H9 (cell line): ENCODE measurements around the gene ARL8A. TPM values are rescaled to one million over a fixed set of nuclear protein-coding genes. Genes with fewer than 3 reads are reported as not detected.

Experiments used
- DNase-seq: peaks from one replicate; pipeline ENCODE4 v3.0.0-alpha.2; 2017
- H2AFZ ChIP-seq: one replicate; pipeline ENCODE4 v1.6.1; 2013; ENCODE audit warnings: mild to moderate bottlenecking, low read length, control low read depth, moderate library complexity
- H2AK5ac ChIP-seq: 2 replicates; pipeline ENCODE4 v1.6.1; 2013; ENCODE audit warnings: low read length, control low read depth, mixed read lengths; ENCODE audit not compliant: insufficient read length
- H2BK120ac ChIP-seq: one replicate; pipeline ENCODE4 v1.6.1; 2013; ENCODE audit warnings: low read depth, mild to moderate bottlenecking, low read length, control low read depth, inconsistent platforms; ENCODE audit not compliant: poor library complexity, severe bottlenecking
- H2BK12ac ChIP-seq: 2 replicates; pipeline ENCODE4 v1.6.1; 2013; ENCODE audit warnings: low read length, control low read depth, mixed read lengths, low read depth; ENCODE audit not compliant: insufficient read length
- H2BK15ac ChIP-seq: 2 replicates; pipeline ENCODE4 v1.6.1; 2013; ENCODE audit warnings: low read depth, low read length, control low read depth
- H2BK20ac ChIP-seq: one replicate; pipeline ENCODE4 v1.6.1; 2013; ENCODE audit warnings: low read depth, mild to moderate bottlenecking, low read length, control low read depth, inconsistent platforms; ENCODE audit not compliant: poor library complexity, severe bottlenecking
- H2BK5ac ChIP-seq: 2 replicates; pipeline ENCODE4 v1.6.1; 2013; ENCODE audit warnings: low read length, control low read depth, mixed read lengths; ENCODE audit not compliant: insufficient read length
- H3K14ac ChIP-seq: 2 replicates; pipeline ENCODE4 v1.6.1; 2013; ENCODE audit warnings: low read length, control low read depth; ENCODE audit not compliant: insufficient read depth
- H3K18ac ChIP-seq: 2 replicates; pipeline ENCODE4 v1.6.1; 2013; ENCODE audit warnings: low read depth, mild to moderate bottlenecking, mixed read lengths, low read length, control low read depth; ENCODE audit not compliant: insufficient read length
- H3K23ac ChIP-seq: 2 replicates; pipeline ENCODE4 v1.6.1; 2013; ENCODE audit warnings: low read length, control low read depth, mixed read lengths, low read depth; ENCODE audit not compliant: insufficient read length
- H3K23me2 ChIP-seq: 2 replicates; pipeline ENCODE4 v1.6.1; 2013; ENCODE audit warnings: low read depth, mild to moderate bottlenecking, mixed read lengths, low read length, control low read depth; ENCODE audit not compliant: insufficient read length, poor library complexity, severe bottlenecking
- H3K27ac ChIP-seq: 2 replicates; pipeline ENCODE4 v1.5.1; 2013; ENCODE audit warnings: low read length, control low read depth, mixed read lengths, low read depth; ENCODE audit not compliant: insufficient read length
- H3K27me3 ChIP-seq: 2 replicates; pipeline ENCODE4 v1.6.1; 2013; ENCODE audit warnings: low read length, control low read depth, inconsistent platforms; ENCODE audit not compliant: insufficient read depth
- H3K4ac ChIP-seq: 2 replicates; pipeline ENCODE4 v1.6.1; 2013; ENCODE audit warnings: low read depth, mild to moderate bottlenecking, control low read depth, inconsistent platforms, low read length, moderate library complexity
- H3K4me1 ChIP-seq: 2 replicates; pipeline ENCODE4 v1.6.1; 2013; ENCODE audit warnings: low read length, control low read depth, inconsistent platforms; ENCODE audit not compliant: insufficient read depth
- H3K4me2 ChIP-seq: 2 replicates; pipeline ENCODE4 v1.6.1; 2013; ENCODE audit warnings: low read length, control low read depth, mixed read lengths; ENCODE audit not compliant: insufficient read length, insufficient read depth
- H3K56ac ChIP-seq: 2 replicates; pipeline ENCODE4 v1.6.1; 2013; ENCODE audit warnings: low read depth, mild to moderate bottlenecking, mixed read lengths, low read length, control low read depth; ENCODE audit not compliant: insufficient read length
- H3K79me1 ChIP-seq: 2 replicates; pipeline ENCODE4 v1.6.1; 2013; ENCODE audit warnings: low read depth, mild to moderate bottlenecking, moderate library complexity, low read length, control low read depth, inconsistent platforms; ENCODE audit not compliant: insufficient read depth, poor library complexity, severe bottlenecking
- H3K79me2 ChIP-seq: 2 replicates; pipeline ENCODE4 v1.6.1; 2013; ENCODE audit warnings: low read length, control low read depth, inconsistent platforms; ENCODE audit not compliant: insufficient read depth
- H3K9ac ChIP-seq: 2 replicates; pipeline ENCODE4 v1.6.1; 2013; ENCODE audit warnings: low read length, control low read depth, mixed read lengths; ENCODE audit not compliant: insufficient read length; ENCODE audit errors: extremely low read depth
- H3K9me3 ChIP-seq: one replicate; pipeline ENCODE4 v1.6.1; 2013; ENCODE audit warnings: low read depth, low read length, inconsistent platforms; ENCODE audit not compliant: control insufficient read depth
- H3T11ph ChIP-seq: one replicate; pipeline ENCODE4 v1.6.1; 2013; ENCODE audit warnings: mild to moderate bottlenecking, low read length, control low read depth, inconsistent platforms
- H4K20me1 ChIP-seq: one replicate; pipeline ENCODE4 v1.6.1; 2013; ENCODE audit not compliant: control insufficient read depth, insufficient read length, insufficient read depth
- H4K5ac ChIP-seq: 2 replicates; pipeline ENCODE4 v1.6.1; 2013; ENCODE audit warnings: low read depth, mild to moderate bottlenecking, mixed read lengths, low read length, control low read depth; ENCODE audit not compliant: insufficient read length
- H4K8ac ChIP-seq: replicated peaks from 2 replicates; pipeline ENCODE4 v1.6.1; 2013; ENCODE audit warnings: low read length, control low read depth, mixed read lengths, low read depth; ENCODE audit not compliant: insufficient read length
- H4K91ac ChIP-seq: 2 replicates; pipeline ENCODE4 v1.6.1; 2013; ENCODE audit warnings: low read depth, mild to moderate bottlenecking, moderate library complexity, mixed read lengths, low read length, control low read depth; ENCODE audit not compliant: insufficient read length
- H3K27ac Mint-ChIP-seq, 3 experiments: 2 replicates in 2 of 3; 3 replicates in 1 of 3; pipeline ENCODE4 v1.8.0; 2020 to 2021; ENCODE audit warnings: mixed read lengths in 3 of 3, mild to moderate bottlenecking in 1 of 3, moderate library complexity in 1 of 3
- H3K27me3 Mint-ChIP-seq: 2 replicates; pipeline ENCODE4 v1.8.0; 2021; ENCODE audit warnings: low read depth, mild to moderate bottlenecking, moderate library complexity, mixed read lengths
- H3K36me3 Mint-ChIP-seq, 3 experiments: 2 replicates in 2 of 3; 3 replicates in 1 of 3; pipeline ENCODE4 v1.8.0; 2020 to 2021; ENCODE audit warnings: low read depth in 3 of 3, mixed read lengths in 3 of 3; ENCODE audit not compliant: insufficient read depth in 1 of 3
- H3K4me1 Mint-ChIP-seq, 2 experiments: 2 replicates each; pipeline ENCODE4 v1.8.0; 2020; ENCODE audit warnings: mixed read lengths in 2 of 2
- H3K4me3 Mint-ChIP-seq, 2 experiments: 2 replicates in 1 of 2; 3 replicates in 1 of 2; pipeline ENCODE4 v1.8.0; 2020 to 2021; ENCODE audit warnings: mild to moderate bottlenecking in 2 of 2, mixed read lengths in 2 of 2, moderate library complexity in 1 of 2
- H3K9me3 Mint-ChIP-seq, 2 experiments: 2 replicates in 1 of 2; 3 replicates in 1 of 2; pipeline ENCODE4 v1.8.0; 2020; ENCODE audit warnings: mild to moderate bottlenecking in 2 of 2, mixed read lengths in 2 of 2, moderate library complexity in 1 of 2
- CTCF ChIP-seq: fragments of 200-600 bp; sonication (generic); conservative IDR thresholded peaks from 3 replicates; pipeline ENCODE4 v1.8.0; 2021; ENCODE audit warnings: antibody characterized with exemption, mild to moderate bottlenecking
- WGBS: extraction: QIAGEN DNeasy Blood & Tissue Kit; methylation state at CpG from one replicate; pipeline ENCODE4 v1.1.7; 2013; ENCODE audit warnings: missing lambda C conversion rate, low lambda C conversion rate, mixed read lengths; ENCODE audit not compliant: insufficient read length; ENCODE audit errors: extremely low coverage; 5-methylcytosine and 5-hydroxymethylcytosine counted together
- total RNA-seq: library from RNA; stranded (reverse); gene quantifications from 2 replicates; pipeline ENCODE4 v1.2.1, GENCODE V29; 2021

Gene ARL8A
- total RNA-seq, 1 experiment from 2014 or later = 67.2 TPM

GRCh38 chr1:202086579-202087350 is 57.8 kb downstream of the ARL8A start:
- Mint-ChIP-seq H3K9me3 (no peaks in the 10 kb centered on the region; a peak in 1 of 5 replicates), H3K4me3 (peak overlapping the region; percentile 22 to 58; a peak in 3 of 5 replicates), H3K27me3 (peaks cover 6% of the 10 kb centered on the region), H3K4me1 (peaks cover 49 to 60% of the 10 kb centered on the region in 2 experiments), H3K36me3 (no peaks in the 10 kb centered on the region), H3K27ac (peak overlapping the region; percentile 60 to 93 (median 76); a peak in 6 of 7 replicates)
- Histone ChIP-seq H4K8ac (no peak overlapping the region), H3K79me2 (no peaks in the 10 kb centered on the region), H3K27ac (peak overlapping the region; percentile 85), H3K9me3 (no peaks in the 10 kb centered on the region), H3K4me2 (peak overlapping the region; percentile 32), H2BK20ac (no peak overlapping the region), H3K4ac (no peak overlapping the region), H2BK5ac (no peak overlapping the region), H3K23ac (no peak overlapping the region), H3K27me3 (no peaks in the 10 kb centered on the region), H2BK120ac (no peak overlapping the region), H3K4me1 (peaks cover 13% of the 10 kb centered on the region; the same call in 1 of the 2 replicates), H3K23me2 (no peaks in the 10 kb centered on the region), H3K56ac (no peak overlapping the region), H2BK15ac (no peak overlapping the region), H4K20me1 (no peaks in the 10 kb centered on the region), H2AK5ac (no peak overlapping the region), H2BK12ac (no peak overlapping the region), H3K79me1 (no peaks in the 10 kb centered on the region), H4K5ac (peak overlapping the region; percentile 18), H3K14ac (peak overlapping the region; percentile 44), H3K18ac (peak overlapping the region; percentile 33), H3K9ac (no peak overlapping the region), H2AFZ (no peak overlapping the region), H4K91ac (no peak overlapping the region), H3T11ph (no peak overlapping the region)
- peak; percentile 66 for DNase-seq
- TF ChIP-seq CTCF = no peak
- WGBS = no CpG with 5 or more reads among the region's 7 CpGs
